Right lobe of liver (tissue), 6 donors: ENCODE measurements around the gene CDH4. TPM values are rescaled to one million over a fixed set of nuclear protein-coding genes. Genes with fewer than 3 reads are reported as not detected.

Experiments used
- ATAC-seq, 4 donors: fragments of 200-7000 bp; cut with Tn5 transposase; one replicate each; pipeline ENCODE4 v1.9.1; 2020; ENCODE audit warnings: mild to moderate bottlenecking in 4 of 4, moderate library complexity in 4 of 4
- DNase-seq, 3 donors: peaks; one replicate each; pipeline ENCODE4 v3.0.0-alpha.2; 2020
- H3K27ac ChIP-seq, 3 donors: fragments of 200-600 bp; one replicate each; pipeline ENCODE4 v1.8.0; 2022
- H3K27me3 ChIP-seq, 2 donors: fragments of 200-600 bp; one replicate each; pipeline ENCODE4 v1.8.0; 2022
- H3K36me3 ChIP-seq, 4 donors: fragments of 200-600 bp; sonication (generic) in 1 of 4; one replicate each; pipeline versions ENCODE4 v1.5.1 to v1.8.0; 2017 to 2022; ENCODE audit warnings: control low read depth in 1 of 4
- H3K4me1 ChIP-seq, 4 donors: fragments of 200-600 bp; sonication (generic) in 1 of 4; one replicate each; pipeline versions ENCODE4 v1.5.1 to v1.8.0; 2017 to 2022; ENCODE audit warnings: control low read depth in 1 of 4
- H3K4me3 ChIP-seq, 3 donors: fragments of 200-600 bp; one replicate each; pipeline ENCODE4 v1.8.0; 2022
- H3K9me3 ChIP-seq, 4 donors: fragments of 200-600 bp; sonication (generic) in 1 of 4; one replicate each; pipeline versions ENCODE4 v1.5.1 to v1.8.0; 2017 to 2022; ENCODE audit warnings: control low read depth in 1 of 4
- CTCF ChIP-seq, 4 donors: fragments of 200-600 bp in 3 of 4; fragments of 450-650 bp in 1 of 4; IDR thresholded peaks; one replicate each; pipeline versions ENCODE4 v1.5.1 to v1.8.0; 2016 to 2022; ENCODE audit warnings: antibody characterized with exemption in 4 of 4, mild to moderate bottlenecking in 2 of 4
- POLR2A ChIP-seq: fragments of 450-650 bp; IDR thresholded peaks from one replicate; pipeline ENCODE4 v1.6.1; 2017; ENCODE audit warnings: antibody characterized with exemption, mild to moderate bottlenecking
- WGBS: methylation state at CpG from one replicate; pipeline ENCODE4 v1.1.6; 2018; ENCODE audit warnings: low coverage, low lambda C conversion rate; ENCODE audit not compliant: insufficient coverage; ENCODE audit errors: missing lambda C conversion rate; 5-methylcytosine and 5-hydroxymethylcytosine counted together
- intact Hi-C, 2 donors: fragments of 100-400 bp; cut with DNase I; formaldehyde crosslinking; loops; one replicate each; pipeline versions ENCODE4 v1.11.2 to v1.14.1; 2022
- total RNA-seq, 6 experiments: library from RNA; depleted of rRNA in 2 of 6; stranded (reverse); fragments of >200 nt in 2 of 6; fragmentation: NEBNext Ultra II Directional in 3 of 6; extraction: Animal tissue kit (Norgen Biotek cat#: 25700) in 3 of 6; gene quantifications; one replicate each; pipeline versions ENCODE4 v1.1.0 to v1.2.4, GENCODE V29; 2016 to 2023
- donor health status: DM: no; HTN: yes; CAD: no.
- donor health status: DM: no; HTN: no; CAD: no.
- donor health status: DM: no; HTN: no; CAD: no.
- donor health status: DM: no; HTN: yes; CAD: no.
- donor health status: DM: no; HTN: yes; CAD: no.

CDH4 gene
- total RNA-seq, 6 experiments from 2014 or later = 0.02 to 0.14 (median 0.09) TPM; not detected in 3

GRCh38 chr20:61482056-61482887, 230.2 kb downstream of the CDH4 start:
- DNase-seq = no peak
- Histone ChIP-seq H3K4me1 (no peaks in the 10 kb centered on the region), H3K27me3 (no peaks in the 10 kb centered on the region), H3K4me3 (no peak overlapping the region), H3K27ac (no peak overlapping the region), H3K9me3 (no peaks in the 10 kb centered on the region), H3K36me3 (no peaks in the 10 kb centered on the region)
- intact Hi-C loops = no loop called here
- TF ChIP-seq CTCF (IDR thresholded peaks at IDR 0.05) (no peak), POLR2A (no peak)
- ATAC-seq = no peak
- 54% methylated on average over 13 of the region's 18 CpGs for WGBS

GRCh38 chr20:61482901-61483300, 230.8 kb downstream of the CDH4 start:
- H3K4me1 ChIP-seq = no peaks in the 10 kb centered on the region
- whole genome bisulfite sequencing = 51% methylated on average over 3 of the region's 3 CpGs
- no peak overlapping the region for H3K4me3 ChIP-seq
- TF ChIP-seq POLR2A = no peak
- TF ChIP-seq CTCF (IDR thresholded peaks at IDR 0.05) = no peak
- intact Hi-C loops = no loop called here
- H3K36me3 ChIP-seq = no peaks in the 10 kb centered on the region
- DNase-seq = no peak
- no peak overlapping the region for H3K27ac ChIP-seq
- H3K9me3 ChIP-seq = no peaks in the 10 kb centered on the region
- H3K27me3 ChIP-seq = no peaks in the 10 kb centered on the region
- ATAC-seq = no peak

- no peak for DNase-seq
- H3K4me3 ChIP-seq = no peak overlapping the region
- H3K9me3 ChIP-seq = no peaks in the 10 kb centered on the region
- TF ChIP-seq POLR2A (no peak), CTCF (IDR thresholded peaks at IDR 0.05) (no peak)
- no peaks in the 10 kb centered on the region for H3K4me1 ChIP-seq
- ATAC-seq = no peak
- H3K27ac ChIP-seq = no peak overlapping the region
- intact Hi-C loops = no loop called here
- no peaks in the 10 kb centered on the region for H3K36me3 ChIP-seq
- 44% methylated on average over 11 of the region's 16 CpGs for WGBS
- no peaks in the 10 kb centered on the region for H3K27me3 ChIP-seq
These were observed 231.4 kb downstream of the CDH4 start for GRCh38 chr20:61483336-61484067.

- H3K27me3 ChIP-seq = no peaks in the 10 kb centered on the region
- H3K27ac ChIP-seq = no peak overlapping the region
- DNase-seq (no peak), ATAC-seq (no peak)
- H3K9me3 ChIP-seq = no peaks in the 10 kb centered on the region
- no peaks in the 10 kb centered on the region for H3K36me3 ChIP-seq
- no peak overlapping the region for H3K4me3 ChIP-seq
- intact Hi-C loops = no loop called here
- no peaks in the 10 kb centered on the region for H3K4me1 ChIP-seq
- WGBS = 23% methylated on average over 2 of the region's 6 CpGs
- no peak for TF ChIP-seq POLR2A
- no peak for TF ChIP-seq CTCF (IDR thresholded peaks at IDR 0.05)
These were observed 234.1 kb downstream of the CDH4 start for GRCh38 chr20:61486198-61486597.
